NCI-H524 (cell line): ENCODE data around the gene IL1RL1.

Source experiments
- DNase-seq, 2 experiments: peaks; one replicate each; lab custom pipeline; 2025; lab: John Stamatoyannopoulos, UW

Gene IL1RL1

DNA sequence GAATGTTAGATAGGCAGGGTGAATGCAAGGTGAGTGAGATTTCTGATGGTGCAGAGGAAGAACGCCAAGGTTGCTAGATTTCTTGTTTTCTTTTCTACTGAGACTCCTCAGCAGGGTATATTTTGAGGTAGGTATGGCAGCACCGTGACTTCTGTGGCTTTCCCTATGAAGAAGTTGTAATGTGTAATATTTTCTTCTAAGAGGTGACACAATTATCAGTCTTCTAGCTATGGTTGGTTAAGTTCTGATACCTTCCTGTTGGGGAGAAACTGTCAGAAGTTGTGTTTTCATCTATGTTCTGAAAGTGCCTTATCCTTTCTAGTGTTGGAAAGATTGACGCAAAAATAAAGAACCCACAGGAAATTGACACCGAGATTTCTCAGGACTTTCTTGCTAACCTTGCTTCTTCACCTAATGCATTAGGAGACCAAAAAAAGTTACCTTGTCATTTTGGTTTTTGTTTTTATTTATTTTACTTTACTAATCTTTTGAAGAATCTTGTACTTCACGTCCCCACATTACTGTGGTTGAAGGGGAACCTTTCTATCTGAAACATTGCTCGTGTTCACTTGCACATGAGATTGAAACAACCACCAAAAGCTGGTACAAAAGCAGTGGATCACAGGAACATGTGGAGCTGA is 56.1 kb downstream of the IL1RL1 start:
- DNase-seq = no peak

DNA sequence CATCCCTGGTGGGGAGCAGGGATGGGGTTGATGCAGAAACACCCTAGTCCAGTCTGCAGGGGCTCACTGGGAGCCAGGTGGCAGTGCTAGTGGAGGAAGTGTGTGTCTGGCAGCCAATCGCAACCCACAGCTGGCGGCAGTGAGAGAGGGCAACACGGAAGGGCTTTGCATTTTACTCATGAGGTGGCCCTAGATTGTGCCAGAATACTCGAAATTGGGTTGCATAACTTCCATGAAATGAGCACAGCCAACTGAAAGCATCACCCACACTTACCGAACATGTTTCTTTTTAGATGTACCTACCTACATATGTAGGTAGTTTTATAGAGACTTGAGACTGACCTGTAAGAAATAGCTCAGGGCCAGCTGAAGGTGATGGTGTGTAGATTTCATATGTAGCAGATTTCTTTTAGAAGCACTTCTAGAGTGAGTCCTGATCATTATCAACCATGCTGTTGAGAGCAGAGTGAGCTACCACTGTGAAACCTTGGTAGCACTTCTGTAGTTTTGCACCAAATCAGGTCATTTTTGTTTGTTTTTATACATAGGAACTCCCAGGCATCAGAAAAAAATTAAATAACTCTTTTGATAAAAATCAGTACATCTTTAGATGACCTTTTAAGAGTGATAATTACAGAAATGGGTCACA is 57.2 kb downstream of the IL1RL1 start:
- DNase-seq = no peak

DNA sequence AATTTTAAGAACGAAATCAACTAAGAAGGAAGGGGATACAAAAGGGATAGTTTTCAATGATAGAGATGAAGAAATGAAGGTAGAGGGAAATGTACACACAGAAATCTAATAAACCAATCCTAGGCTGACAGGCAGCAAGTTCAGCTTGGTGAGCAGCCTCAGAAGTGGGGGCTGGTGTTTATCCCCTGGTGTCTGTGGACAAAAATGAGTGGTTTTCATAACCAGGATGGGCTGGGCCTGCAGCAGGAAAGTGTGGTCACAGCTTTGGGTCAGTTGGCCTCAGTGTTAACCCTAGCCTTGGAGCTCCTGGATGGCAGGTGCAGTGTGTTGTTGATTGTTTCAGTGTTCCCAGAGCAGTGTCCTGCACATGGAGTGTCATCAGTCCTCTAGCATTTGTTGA is 58.5 kb downstream of the IL1RL1 start:
- no peak for DNase-seq

DNA sequence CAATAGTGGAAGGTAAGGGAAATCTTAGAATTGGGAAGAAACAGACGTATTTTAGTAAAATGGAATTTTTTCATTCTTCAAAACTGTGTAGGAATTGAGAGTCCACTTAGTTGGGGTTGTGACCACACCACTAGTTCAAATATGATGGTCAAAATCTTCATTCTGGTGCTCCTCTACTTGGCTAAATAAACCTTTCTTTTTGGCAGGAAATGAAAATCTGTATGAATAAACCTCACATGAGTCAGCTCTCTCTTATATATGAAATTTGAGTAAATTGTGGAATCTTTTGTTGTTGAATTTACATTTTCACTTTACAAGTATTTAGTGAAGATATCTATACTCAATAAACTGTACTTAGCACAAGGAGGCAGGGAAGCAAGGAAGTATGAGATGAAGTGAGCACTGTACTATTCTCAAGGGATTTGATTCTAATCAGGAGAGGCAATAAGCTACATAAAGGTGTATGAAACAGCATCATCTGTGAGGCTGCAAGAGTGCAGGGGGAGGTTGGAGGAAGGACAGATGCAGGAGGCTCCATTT is 64.8 kb downstream of the IL1RL1 start:
- DNase-seq = no peak

DNA sequence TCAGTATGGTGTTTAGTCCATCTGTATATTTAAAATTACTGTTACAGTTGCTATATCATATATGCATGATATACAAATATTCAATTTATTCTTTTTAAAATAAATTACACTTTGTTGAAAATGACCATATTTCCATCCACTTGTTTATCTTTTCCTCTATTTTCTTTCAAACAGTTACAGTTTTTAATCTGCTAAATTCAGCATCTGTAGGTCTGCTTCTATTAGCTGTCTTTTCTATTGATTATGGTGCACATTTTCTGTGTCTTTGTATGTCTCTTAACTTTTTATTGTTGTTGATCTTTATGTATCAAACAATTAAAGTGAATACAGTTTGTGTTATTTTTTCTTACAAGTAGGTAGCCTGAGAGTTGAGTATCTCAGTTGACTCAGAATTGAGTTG is 72.4 kb downstream of the IL1RL1 start:
- no peak for DNase-seq

DNA sequence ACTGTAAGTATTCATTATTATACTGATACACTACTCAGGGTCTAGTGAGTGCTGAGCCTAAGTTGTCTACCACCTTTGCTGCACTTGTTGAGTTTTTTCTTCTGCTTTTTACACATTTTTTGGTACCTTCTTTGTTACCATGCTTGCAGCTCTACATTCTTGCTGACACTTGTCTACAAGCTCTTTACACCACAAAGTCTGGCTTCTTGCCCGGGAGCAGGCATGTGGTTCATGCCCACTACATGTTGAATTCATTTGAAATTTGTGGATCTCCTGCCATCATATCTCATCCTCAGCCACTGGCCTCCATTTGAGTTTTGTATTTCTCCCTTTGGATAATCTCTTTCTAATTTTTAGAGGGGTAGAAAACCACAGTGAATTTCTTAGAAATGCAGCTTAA is 74.2 kb downstream of the IL1RL1 start:
- DNase-seq = no peak

DNA sequence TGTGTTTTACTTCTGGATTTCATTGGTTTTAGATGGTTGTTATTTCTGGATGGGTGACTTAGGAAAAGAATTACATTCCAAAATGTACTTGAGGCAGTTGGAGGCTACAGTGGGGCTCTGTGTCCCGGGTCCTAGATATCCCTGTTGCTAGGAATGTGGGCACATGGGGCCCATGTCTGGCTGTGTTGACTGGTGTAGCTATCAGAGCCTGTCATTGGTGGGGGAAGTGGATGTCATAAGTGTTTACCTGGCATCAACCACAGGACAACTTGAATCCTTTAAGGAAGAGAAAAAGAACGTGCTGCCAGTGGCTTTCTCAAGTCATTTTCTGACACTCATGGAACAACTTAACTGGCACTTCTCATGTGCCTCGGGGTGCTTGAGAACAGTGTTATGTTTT is 74.6 kb downstream of the IL1RL1 start:
- no peak for DNase-seq

DNA sequence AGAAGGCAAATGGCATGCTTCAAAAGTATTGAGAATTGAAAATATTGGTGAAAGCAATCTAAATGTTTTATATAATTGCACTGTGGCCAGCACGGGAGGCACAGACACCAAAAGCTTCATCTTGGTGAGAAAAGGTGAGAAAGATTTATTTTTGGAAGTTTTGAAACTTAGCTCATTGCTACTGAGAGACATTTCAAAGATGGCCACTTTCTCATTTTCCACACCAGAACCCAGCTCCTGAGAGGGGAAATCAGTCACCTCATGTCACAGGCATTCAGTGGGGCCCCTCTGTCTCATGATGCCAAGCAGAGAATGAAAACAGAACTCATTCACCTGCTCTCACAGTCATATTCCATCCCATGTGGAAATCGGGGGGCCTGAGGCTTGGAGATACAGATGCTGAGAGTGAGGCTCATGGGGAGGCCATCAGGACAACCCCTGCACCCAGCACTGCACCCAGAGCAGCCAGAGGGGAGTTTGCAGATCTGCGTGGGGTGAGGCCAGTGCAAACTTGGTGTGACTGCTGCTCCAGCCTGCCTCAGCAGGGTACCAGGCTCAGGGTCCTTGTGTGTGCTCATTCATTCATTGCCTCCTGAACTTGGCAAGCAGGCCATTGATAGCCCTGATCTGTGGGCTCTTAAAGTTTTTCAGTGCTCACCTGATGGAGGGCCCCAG is 75.6 kb downstream of the IL1RL1 start:
- no peak for DNase-seq

DNA sequence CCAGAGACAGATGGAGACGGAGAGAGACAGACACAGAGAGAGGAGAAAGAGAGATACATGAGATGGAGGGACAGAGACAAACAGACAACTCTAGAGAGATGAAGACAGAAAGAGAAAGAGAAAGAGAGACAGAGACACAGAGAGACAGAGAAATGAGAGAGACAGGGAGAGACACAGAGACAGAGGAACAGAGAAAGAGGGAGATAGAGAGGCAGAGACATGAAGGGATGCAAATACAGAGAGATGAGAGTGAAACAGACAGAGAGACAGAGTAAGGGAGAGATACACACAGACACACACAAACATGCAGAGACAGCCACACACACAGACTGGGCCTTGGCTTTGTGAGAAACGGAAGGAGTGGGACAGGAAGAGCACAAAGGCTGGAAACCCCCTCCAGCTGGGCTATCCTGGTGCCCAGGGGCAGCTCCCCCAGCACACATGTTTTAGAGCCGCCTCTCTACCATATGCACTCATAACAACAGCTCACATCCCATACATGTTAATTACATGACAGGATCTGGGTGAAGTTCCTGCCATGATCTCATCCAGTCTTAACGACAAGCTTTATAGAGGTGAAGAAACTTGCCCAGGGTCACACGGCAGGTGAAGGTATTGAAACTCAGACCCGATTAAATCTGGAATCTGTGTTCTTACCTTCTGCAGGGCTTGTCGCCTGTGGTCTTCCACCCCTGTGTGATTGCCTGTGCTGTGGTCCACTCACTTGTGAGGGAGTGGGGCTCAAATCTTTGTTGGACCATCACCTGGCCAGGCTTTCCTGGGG is 76.6 kb downstream of the IL1RL1 start:
- no peak for DNase-seq

DNA sequence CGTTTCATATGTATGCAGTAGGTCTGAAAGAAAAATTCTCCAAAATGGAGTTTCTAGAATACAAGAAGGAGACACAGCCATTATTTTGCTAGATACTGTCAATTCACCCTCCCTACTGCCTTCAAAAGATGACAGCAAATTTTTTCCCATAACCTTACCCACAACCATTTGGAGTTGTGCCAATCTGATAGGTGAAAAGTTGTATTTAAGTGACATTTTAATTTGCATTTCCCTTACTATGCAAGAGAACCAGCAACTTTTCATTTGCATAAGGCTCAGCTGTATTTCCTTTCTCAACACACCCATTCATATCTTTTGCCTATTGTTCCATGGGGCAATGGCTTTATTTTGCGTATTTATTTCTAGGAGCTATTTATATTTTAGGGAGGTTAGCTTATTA is 80.2 kb downstream of the IL1RL1 start:
- DNase-seq = no peak

DNA sequence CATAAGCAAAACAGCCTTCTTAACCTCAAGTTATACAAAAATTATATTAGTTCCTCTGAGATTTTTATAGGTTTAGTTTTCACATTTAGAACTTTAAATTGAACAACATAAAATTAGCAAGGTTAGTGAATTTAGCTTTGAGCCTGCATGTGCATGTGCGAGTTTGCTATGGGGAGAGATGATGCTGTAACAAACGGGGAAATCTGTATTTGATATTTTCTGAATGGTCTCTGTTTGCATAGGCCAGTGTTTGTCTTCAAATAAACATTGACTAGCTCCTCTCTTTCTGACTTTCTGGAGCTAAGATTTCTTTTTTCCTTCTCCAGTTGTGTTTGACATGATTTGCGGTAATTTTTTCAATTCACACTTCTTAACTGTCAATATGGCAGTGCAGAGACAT is 80.7 kb downstream of the IL1RL1 start:
- no peak for DNase-seq

DNA sequence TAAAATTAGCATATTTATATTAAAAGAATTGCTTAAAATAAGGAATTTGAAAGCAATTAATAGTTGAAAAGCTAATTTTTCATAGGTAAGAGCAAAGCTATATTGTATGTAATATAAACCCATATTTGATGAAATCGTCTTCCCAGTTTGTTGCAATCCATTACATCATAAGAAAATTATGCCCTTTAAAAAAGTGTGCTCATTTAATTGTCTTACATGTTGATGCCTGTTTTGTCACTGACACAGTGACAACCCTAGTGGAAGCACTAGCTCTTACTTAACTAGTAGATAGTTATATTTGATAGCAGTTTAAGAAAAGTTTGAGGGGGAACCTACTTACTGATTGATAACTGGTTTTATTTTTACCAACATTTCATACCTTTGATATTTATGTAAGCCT is 81.6 kb downstream of the IL1RL1 start:
- no peak for DNase-seq

DNA sequence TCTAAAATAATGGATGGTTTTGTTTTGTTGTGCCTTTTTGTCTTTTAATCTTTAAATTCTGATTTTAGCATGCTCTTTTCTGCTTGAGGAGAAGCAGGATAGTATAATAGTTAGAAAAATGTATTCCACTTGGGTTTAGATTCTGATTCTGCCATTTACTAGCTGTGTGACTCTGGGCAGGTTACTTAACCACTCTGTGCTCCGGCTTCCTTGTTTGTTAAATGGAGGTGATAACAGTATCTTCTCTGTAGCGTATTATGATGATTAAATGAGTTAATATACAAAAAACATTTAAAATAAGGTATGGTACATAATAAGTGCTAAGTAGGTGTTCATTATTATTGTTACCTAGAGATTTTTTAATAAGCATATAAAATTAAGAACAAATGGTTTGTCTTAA is 84.6 kb downstream of the IL1RL1 start:
- DNase-seq = no peak

DNA sequence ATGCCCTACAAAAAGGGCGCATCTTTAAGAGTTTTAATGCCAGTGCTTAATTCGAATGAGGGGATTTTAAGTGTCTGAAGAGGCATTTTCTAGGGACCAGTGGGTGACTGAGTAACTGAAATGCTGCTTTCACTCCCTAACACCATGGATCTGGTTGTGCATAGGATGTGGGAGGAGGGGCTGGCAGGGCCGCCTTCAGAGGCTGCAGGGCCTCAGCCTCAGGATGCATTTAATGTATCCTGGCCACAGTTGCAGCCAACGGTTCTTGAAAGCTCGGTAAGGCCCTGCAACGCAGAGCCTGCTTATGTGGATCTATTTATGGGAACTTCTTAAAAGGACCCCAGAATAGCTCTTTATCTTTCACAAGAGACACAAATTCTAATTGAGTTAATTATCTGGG is 85.8 kb downstream of the IL1RL1 start:
- DNase-seq = no peak

DNA sequence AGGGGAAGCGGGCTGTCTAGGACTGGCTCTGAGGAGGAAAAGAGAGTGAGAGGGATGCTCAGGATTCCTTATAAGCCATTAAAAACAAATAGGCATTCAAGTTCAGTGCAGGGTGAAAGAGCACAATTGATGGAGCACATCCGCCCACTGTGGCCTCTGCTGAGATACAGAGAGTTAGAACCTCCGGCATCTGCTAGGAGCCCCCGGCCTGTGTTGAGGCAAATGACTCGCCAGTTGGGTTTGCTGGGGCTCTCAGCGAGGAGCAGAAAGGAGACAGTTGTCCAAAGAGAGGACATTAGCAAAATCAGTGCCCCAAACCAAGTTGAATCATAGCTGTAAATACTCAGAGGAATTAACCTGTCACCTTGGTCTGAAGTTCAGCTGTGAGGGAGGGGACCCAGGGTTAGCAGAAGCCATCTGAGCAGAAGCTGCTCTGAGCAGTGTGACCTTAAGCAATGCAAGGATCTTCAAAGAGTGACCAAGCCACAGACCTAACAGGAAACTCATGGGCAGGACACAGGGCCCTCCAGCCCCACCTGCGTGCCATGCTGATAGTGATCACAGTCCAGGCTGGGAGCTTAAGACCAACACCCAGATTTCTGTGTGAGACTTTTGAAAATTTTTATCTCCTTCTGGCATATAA is 88.3 kb downstream of the IL1RL1 start:
- DNase-seq = no peak

DNA sequence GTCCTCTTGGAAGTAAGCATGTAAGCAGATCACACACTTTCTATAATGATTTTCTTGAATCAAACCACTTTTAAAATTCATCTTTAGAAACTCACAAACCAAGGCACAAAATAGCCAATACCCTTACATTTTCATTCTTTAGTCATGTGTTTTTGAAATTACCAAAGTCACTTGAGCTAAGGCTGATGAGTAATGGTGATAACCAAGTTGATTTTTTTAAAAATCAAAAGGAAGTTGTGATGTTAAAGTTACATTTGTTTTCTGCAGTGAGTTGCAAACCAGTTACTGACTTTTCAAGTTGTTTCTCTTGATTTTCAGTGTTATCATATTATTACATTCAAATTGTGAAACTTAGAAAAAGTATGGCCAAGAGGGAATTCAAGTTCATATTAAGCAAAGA is 90.1 kb downstream of the IL1RL1 start:
- DNase-seq = no peak
